ENCODE results near the gene SLC6A3.
"Not testable (repeated sequence)": the region's sequence is repeated elsewhere in the genome, so short reads cannot be mapped to it uniquely, and the experiment has no call there.

The SLC6A3 gene

DNA sequence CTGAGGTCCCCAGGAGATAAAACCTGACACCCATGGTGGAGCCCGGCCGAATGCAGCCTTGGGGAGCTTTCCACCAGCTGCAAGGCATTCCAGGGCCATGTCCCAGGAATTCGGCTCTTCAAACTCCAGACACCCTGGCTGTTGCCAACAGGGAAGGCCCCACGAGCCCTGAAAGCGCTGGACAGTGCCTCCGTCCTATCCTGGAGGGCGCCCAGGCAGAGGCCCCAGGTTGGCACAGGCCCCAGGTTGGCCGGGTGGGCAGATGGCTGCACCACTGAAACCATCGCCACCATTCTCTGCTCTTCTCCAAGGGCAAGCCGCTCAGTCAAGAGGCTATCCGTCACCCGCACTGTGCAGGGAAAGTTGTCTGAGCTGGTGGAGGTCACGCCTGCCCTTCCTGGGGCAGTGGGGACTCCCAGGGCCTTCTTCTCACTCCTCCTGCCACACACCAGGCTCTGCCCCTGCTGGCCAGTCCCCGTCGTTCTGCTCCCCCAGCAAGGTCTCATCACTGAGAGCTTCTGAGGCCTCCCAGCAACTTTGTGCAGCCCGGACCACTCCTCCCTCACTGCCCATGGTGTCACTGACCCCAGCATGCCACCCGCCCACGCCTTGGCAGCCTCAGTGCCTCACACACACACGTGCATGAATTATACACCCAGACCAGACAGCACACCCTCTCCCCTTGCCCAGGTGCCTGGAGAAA, 21.2 kb downstream of the SLC6A3 start:
- TF ChIP-seq, protein P1, sequence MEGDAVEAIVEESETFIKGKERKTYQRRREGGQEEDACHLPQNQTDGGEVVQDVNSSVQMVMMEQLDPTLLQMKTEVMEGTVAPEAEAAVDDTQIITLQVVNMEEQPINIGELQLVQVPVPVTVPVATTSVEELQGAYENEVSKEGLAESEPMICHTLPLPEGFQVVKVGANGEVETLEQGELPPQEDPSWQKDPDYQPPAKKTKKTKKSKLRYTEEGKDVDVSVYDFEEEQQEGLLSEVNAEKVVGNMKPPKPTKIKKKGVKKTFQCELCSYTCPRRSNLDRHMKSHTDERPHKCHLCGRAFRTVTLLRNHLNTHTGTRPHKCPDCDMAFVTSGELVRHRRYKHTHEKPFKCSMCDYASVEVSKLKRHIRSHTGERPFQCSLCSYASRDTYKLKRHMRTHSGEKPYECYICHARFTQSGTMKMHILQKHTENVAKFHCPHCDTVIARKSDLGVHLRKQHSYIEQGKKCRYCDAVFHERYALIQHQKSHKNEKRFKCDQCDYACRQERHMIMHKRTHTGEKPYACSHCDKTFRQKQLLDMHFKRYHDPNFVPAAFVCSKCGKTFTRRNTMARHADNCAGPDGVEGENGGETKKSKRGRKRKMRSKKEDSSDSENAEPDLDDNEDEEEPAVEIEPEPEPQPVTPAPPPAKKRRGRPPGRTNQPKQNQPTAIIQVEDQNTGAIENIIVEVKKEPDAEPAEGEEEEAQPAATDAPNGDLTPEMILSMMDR (IDR thresholded peaks at IDR 0.05; ENCODE audit: low read depth, low read length), result no peak
- TF ChIP-seq POLR2A (IDR thresholded peaks at IDR 0.05; ENCODE audit: extremely low read depth, insufficient read length) (no peak), MYC (IDR thresholded peaks at IDR 0.05; ENCODE audit: low read depth, low read length) (no peak)
- TF ChIP-seq, protein P2, sequence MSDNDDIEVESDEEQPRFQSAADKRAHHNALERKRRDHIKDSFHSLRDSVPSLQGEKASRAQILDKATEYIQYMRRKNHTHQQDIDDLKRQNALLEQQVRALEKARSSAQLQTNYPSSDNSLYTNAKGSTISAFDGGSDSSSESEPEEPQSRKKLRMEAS (IDR thresholded peaks at IDR 0.05; ENCODE audit: low read depth, low read length), result no peak
- DNase-seq (ENCODE audit: low read depth), result no peak
- no peak overlapping the region for H3K4me3 ChIP-seq (ENCODE audit: low read depth, low read length)

DNA sequence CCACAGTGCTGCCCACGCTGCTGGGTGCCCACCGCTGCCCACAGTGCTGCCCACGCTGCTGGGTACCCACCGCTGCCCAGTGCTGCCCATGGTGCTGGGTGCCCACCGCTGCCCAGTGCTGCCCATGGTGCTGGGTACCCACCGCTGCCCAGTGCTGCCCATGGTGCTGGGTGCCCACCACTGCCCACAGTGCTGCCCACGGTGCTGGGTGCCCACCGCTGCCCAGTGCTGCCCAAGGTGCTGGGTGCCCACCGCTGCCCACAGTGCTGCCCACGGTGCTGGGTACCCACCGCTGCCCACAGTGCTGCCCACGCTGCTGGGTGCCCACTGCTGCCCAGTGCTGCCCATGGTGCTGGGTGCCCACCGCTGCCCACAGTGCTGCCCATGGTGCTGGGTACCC, 22.7 kb downstream of the SLC6A3 start:
- not testable (repeated sequence) for DNase-seq (ENCODE audit: low read depth); H3K4me3 ChIP-seq (ENCODE audit: low read depth, low read length)

DNA sequence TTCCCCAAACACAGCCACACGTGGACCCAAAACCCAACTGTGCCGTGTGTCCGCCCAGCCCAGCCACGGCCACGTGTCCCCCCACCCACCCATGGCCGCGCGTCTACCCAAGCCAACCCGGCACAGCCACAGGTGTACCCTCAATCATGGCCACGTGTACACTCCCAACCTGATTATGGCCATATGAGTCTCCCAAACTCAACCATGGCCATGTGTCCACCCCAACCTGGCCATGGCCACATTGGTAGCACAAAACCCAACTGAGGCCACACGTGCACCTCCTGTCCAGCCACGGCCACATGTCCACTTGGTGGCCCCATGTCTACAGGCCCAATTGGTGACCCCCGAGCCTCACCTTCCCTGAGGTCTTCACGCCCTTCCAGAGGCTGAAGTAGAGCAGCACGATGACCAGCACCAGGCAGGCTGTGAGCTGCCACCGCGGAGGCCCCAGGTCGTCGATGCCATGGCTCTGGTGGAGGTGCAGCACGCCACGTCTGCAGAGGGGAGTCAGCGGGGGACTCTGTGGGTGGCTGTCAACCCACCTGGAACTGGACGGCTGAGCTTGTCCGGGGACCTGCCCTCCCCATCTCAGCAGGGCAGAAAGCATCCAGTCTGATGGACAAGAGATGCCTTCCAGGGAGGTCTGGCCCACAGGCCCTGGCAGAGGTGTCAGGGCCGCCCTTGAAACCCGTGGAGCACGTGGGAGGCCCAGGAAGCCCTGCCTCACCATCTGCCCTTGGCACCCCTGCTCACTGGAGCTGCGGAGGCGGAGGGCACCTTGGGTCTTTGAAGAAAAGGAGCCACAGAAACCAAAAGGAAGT, 23.5 kb downstream of the SLC6A3 start:
- TF ChIP-seq, protein P2 (IDR thresholded peaks at IDR 0.05; ENCODE audit: low read depth, low read length), result 0 out of 2 replicates have a peak, but pooled peaks have one; percentile 9
- no peak for TF ChIP-seq POLR2A (IDR thresholded peaks at IDR 0.05; ENCODE audit: extremely low read depth, insufficient read length)
- TF ChIP-seq, protein P1 (IDR thresholded peaks at IDR 0.05; ENCODE audit: low read depth, low read length), result no peak
- H3K4me3 ChIP-seq (ENCODE audit: low read depth, low read length), result no peak overlapping the region
- DNase-seq (ENCODE audit: low read depth), result no peak

DNA sequence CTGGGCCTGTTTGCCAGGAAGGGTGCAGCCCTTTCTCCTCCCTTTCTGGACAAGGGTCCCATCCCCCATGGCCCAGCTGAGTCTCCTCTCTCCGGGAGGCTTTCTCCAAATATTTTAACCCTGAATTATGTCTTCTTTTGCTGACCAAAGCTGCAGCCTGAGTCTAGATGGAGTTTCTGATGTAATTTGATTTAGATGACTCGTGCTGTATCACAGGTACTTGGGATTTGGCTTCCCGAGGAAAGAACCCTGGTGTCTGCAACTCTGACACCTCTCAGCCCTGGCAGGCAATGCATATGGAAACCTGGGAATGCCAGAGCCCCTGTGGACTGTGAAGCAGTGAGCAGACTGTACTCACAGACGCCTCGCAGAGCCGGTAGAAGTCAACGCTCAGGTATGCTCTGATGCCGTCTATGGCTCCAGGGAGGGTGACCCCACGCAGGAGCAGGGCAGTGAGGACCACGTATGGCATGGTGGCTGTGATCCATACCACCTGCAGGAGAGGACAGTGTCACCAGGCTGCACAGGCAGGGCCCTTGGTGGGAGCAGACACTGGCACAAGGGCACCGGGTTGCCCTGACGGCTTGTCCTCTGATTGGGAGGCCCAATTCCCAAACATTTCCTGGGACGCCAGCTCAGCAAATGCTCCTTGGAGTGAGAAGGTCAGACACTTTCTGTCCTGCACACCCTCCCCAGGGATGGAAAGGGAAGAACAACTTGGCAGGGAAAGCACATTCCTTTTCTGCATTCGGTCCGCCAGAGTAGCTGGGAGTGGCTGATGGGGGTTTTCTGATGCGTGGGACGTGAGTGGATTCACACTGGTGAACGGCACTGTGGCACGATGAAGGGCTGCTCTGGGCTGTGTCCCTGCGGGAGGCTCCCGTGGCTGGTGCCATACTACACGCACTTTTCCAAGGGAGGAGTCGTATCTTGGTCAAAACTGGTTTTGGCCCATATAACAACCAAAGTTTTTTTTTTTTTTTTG, 24.7 kb downstream of the SLC6A3 start:
- no peak for DNase-seq (ENCODE audit: low read depth)
- no peak overlapping the region for H3K4me3 ChIP-seq (ENCODE audit: low read depth, low read length)
- TF ChIP-seq, protein P1 (IDR thresholded peaks at IDR 0.05; ENCODE audit: low read depth, low read length), result no peak

DNA sequence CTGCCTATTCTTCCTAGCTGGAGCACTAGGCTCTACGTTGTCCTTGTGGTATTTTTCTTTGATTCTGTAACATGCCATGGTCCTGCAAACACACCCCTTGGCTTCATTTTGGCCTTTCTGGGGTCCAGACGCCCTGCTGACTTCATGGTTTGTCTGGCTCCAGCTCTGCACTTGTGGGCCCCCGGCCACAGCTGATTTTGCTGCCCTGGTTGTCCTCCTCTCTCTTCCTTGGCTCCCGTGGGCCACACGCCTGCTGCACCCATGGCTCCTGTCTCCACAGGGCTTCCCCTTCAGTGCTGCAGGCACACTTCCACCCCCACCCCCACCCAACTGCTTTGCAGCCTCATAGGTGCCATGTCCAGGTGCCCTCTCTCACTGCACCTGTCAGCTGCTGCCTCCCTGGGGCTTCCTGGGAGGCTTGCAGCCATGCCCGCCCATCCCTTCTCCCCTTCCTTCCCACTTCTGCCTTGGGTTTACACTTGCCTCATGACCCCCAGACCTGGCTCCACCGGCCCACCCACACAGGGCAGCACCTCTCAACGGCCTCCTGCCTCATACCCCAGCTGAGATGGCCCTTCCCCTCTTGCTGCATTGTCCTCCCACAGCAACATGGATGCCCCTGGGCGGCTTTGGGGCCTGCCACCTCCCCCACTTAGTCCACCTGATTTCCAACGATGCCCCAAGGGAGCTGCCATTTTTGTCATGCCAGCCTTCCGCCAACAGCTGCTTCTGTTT, 25.6 kb downstream of the SLC6A3 start:
- H3K4me3 ChIP-seq (ENCODE audit: low read depth, low read length), result no peak overlapping the region
- DNase-seq (ENCODE audit: low read depth), result no peak
- TF ChIP-seq, protein P1 (IDR thresholded peaks at IDR 0.05; ENCODE audit: low read depth, low read length), result no peak
- TF ChIP-seq MYC (IDR thresholded peaks at IDR 0.05; ENCODE audit: low read depth, low read length) (no peak), POLR2A (IDR thresholded peaks at IDR 0.05; ENCODE audit: extremely low read depth, insufficient read length) (no peak)
- TF ChIP-seq, protein P2 (IDR thresholded peaks at IDR 0.05; ENCODE audit: low read depth, low read length), result no peak
